Measurements from ENCODE around the gene PPP2R2C. TPM values are rescaled to one million over a fixed set of nuclear protein-coding genes. Genes with fewer than 3 reads are reported as not detected.

The PPP2R2C gene
- total RNA-seq, 1 experiment from 2014 or later: 0.17 TPM

DNA sequence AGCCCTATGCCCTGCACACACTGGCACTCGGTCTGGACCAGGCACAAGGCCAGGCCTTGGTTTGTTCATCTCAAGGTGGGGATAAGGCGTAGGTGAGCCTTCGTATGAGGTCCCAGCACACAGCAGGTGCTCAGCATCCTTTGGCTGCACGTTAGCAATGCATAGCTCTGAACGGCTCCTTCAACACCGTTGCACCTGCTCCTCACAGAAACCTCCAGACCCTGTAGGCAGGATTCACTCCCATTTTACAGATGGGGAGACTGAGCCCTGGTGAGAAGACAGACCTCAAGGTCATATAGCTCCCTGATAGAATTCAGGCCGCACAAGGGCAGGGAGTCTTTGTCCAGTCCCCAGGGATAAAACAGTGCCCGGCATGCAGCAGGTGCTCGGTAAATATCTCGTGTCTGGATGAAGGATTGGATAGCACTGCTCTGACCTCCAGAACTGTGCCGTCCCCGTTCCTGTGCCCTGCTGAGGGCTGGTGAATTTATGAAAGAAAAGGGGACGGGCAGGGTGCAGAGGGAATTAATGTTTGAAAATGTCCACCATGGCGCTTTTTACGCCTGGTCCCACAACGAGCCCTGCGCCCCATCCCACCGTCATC lies 2.4 kb downstream of the PPP2R2C start:
- no peak for DNase-seq (ENCODE audit: low read depth)

DNA sequence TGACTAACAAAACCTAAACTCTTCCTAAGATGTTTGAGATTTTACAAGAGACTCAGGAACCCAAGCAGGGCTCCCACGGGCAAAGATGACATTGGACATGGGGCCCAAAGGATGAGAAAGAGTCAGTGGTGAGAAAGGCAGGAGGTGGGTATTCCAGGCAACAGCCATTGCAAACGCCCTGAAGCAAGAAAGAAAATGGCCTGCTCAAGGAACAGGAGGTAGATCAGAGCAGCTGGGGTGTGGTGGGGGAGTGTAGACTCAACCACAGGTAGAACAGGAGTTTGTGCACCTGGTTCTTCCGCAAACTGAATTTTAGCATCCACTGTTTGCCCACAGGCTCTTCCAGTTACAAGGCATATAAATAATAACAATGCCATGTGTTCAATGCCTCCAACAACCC lies 3.3 kb downstream of the PPP2R2C start:
- DNase-seq (ENCODE audit: low read depth): no peak

DNA sequence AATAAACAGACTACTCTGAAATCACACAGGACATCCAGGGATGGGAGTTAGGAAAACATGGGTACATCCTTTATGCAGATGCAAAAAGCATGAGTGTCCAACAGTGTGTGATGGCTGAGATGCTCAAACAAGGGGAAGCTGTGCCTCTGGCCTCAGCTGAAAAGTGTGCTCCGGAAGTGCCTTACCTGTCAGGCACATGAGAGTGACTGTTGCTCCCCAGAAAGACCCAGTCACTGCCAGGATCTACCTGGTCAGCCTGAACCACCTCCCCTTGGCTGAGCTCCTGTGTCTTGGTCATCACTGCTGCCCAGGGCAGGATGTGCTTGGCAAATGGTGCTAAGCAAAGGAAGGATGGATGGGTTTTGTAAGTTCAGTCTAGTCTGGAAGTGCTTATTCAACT lies 4.0 kb downstream of the PPP2R2C start:
- no peak for DNase-seq (ENCODE audit: low read depth)

DNA sequence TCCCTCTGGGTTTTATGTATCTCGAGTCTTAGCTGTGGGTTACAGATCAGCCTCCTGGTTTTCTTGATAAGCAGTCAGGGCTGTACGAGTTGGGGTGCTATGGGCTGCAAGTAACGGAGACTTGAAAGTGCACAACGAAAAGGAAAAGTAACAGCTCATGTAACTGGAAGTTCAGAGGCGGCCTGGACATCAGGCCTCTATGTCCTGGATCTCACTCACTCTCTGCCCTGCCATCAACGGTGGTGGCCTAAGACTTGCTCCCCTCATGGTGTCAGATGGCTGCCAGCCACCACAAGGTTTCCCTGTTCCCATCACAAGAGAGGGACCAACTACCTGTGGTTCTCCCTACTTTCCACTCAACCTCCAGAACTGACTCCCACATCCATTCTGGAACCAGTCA lies 4.8 kb downstream of the PPP2R2C start:
- no peak for DNase-seq (ENCODE audit: low read depth)

DNA sequence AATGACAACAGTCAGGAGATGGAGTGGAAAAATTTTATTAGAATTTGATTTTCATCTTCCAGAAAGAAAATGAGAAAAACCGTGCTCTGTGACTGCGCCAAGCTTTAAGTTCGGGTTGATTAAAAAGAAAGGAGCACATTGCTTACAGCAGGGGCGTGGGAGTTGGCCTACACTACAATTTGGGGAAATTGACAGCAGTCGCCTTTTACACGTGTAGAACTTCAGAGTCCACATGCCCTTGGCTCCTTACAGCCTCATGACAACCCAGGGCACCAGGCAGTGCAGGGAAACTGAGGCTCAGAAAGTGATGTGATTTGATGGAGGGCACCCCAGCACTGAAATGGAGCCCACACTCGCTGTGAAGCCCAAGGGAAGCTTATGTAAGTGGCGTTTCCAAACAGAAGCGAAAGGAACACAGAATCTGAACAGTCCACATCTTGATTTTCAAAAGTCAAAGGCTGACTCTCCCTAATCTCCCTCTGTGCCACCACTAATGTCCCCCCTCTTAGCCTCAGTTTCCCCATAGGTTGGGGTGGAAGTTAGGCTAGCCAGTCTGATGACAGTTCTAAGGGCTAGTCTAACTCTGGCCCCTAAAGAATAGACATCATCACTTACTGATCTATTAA lies 5.5 kb downstream of the PPP2R2C start:
- DNase-seq (ENCODE audit: low read depth): no peak

DNA sequence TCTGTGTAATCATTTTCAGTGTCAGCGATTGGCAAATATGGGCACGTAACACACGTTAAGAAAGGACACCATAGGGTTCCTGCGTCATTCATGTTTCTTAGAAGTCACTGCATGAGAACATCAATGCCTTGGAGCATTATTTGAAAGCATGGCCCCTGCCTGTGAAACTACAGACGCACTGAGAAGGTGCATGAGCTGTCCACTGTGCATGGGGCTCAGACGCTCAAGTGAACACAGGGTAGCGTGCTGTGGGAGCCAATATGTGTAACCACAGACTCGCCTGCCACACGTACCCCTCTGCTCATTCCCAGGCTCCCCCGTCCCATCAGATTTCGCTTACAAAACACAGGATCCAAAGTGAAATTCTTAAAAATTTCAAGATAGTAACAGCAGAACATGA lies 6.5 kb downstream of the PPP2R2C start:
- DNase-seq (ENCODE audit: low read depth): no peak

DNA sequence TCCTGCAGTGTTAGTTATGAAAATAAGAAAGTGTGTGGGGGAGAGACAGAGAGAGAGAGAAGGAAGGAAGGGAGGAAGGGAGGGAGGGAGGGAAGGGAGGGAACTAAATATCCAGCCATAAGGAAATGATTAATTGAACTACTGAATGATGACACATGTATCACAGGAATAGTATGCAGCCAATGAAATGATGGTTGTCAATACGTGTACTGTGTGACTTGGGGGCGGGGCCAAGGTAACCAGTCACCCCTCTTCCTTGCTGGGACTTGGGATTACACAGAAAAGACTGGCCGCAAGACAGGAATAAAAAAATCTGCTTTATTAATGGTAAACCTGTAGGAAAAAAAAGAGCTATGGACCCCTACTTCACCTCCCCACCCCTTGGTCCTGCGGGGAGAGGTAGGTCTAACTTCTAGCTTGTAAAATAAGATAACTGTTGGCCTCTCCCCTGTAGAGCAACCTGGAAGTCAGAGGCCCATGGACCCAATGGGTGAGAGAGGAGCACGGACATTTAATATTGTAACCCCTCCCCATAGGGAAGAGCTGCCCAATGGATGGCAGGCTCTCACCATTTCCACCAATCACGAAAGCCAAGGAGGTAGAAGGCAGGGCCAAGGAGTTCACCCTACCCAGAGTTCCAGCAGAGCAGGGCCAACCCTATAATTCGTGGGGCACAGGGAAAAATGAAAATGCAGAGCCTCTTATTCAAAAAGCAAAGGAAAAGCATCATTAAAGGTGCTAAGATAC lies 7.4 kb downstream of the PPP2R2C start:
- DNase-seq (ENCODE audit: low read depth): no peak

DNA sequence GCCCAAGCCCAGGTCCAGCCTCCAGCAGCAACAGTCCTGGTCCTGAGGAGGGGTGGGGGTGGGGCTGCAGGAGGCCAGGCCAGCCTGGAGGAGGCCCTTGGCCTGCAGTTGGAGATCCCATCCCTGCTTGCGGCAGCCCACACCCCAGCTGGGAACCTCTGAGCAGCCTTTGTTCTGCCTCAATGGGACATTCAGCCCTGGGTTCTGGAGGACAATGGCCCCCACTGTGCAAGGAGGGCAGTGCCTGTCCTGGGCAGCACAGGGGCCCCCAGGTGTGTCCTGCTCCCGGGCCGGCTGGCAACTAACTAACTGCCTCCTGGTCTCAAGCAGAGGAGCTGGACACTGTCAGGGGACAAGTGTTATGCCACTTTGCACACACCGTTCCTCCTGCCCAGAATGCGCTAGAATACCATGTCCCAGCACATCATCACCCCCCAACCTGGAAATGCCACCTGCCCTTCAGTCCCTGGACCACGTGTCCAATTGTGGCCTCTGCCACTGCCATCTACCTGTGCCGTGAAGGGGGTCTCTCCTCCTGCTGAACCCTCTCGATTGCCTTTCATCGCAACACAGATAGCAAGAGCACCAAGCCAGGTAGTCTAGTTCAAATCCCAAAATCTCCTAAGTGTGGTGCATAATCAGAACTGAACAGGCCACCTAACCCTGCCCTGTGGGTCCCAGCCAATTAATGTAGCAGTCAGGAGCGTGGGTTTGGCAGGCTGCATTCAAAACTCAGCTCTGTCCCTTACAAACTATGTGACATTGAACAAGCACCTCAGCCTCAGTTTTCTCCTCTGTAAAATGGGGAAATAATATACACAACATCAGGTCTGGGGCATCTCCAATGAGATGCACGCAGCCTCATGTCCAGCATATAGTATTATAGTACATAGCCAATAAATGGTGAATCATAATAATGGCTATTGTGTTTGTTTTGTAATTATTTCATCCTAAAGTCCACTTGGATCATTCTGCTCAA lies 8.8 kb downstream of the PPP2R2C start:
- no peak for DNase-seq (ENCODE audit: low read depth)

DNA sequence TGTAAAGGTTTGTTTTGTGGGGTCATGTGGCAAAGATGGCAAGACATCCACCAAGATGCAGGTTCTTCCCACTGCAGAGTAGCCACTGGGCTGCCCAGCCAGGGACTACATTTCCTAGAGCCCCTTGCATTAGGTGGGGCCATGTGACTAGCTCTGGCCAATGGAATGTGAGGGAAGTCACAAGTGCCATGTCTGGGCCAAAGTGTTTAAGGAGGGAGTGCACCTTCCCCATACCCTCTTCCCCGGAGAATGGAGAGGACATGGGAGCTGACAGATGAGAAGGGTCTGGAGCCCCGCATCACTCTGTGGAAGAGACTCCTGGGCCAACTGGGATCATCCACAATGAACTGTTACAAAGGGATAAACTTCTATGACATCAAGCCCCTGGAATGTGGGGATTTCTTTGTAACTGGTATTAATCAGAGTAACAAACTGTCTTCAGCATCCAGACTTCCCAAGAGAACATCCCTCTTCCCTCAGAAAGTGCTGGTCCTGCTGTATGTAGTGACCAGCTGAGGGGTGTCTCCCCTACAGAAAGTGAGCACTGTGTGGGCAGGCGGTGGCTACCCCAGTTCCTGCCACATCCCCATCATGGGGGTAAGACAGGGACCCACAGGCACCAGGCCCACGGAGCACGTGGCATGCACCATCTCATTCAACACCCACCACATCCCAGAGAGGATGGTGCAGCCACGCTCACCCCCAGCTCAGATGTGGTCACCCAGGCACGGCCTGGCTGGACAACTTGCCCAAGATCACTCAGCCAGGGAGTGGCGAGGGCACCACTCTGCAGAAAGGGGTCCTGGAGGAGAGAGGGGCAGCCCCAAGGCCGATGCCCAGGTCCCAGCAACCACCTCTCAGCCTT lies 10.9 kb downstream of the PPP2R2C start:
- DNase-seq (ENCODE audit: low read depth): peak; percentile 30

DNA sequence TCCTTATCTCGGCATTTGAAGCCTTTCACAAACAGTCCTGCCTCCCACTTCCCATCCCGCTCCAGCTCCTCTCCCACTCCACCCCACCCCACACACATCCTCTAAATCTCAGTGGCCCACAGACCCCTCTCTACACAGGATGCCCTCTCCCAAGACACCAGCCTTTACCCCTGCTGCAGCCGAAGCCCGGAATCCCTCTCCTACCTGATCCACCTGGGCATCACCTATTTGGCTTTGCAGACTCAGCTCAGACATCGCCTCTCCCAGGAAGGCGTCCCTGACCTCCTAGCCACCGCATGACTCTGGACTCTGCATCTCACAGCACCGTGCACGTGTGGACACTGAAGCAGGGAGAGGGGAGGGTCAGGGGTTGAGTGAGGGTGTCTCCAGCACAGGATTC lies 11.5 kb downstream of the PPP2R2C start:
- no peak for DNase-seq (ENCODE audit: low read depth)

DNA sequence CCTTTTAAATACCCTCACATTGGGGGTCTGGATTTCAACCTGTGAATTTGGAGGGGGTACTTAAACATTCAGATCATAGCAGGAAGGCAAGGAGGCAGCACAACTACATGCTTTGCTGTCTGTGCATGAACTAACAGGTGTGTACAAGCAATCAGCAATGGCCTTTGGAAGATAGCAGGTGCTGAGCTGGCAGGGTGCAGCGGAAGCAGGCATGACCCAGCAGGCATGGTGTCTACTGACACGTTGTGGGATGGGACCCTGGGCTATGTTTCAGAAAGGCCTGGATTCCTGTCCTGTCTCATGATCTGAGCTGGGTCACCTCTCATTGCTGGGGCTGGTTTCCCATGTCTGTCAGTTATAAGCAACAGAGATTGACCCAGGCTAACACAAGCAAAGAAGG lies 13.9 kb downstream of the PPP2R2C start:
- no peak for DNase-seq (ENCODE audit: low read depth)

DNA sequence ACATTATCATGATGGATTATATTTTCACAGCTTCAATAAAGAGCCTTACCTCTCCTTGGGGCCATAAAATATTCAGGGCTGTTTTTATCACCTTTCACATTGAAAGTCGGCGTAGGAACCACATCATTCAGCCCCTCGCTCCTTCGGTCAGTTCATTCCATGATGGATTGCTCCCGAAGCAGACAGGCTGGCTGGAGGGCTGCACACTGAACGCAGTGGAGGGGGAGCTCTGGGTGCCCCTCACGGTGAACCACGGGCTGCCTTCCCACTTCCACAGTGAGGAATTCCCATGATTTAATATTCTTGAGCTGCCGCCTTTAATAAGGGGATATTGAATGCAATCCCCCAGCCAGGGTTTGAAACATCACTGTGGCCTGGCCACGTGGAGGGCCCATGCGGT lies 16.0 kb downstream of the PPP2R2C start:
- no peak for DNase-seq (ENCODE audit: low read depth)

DNA sequence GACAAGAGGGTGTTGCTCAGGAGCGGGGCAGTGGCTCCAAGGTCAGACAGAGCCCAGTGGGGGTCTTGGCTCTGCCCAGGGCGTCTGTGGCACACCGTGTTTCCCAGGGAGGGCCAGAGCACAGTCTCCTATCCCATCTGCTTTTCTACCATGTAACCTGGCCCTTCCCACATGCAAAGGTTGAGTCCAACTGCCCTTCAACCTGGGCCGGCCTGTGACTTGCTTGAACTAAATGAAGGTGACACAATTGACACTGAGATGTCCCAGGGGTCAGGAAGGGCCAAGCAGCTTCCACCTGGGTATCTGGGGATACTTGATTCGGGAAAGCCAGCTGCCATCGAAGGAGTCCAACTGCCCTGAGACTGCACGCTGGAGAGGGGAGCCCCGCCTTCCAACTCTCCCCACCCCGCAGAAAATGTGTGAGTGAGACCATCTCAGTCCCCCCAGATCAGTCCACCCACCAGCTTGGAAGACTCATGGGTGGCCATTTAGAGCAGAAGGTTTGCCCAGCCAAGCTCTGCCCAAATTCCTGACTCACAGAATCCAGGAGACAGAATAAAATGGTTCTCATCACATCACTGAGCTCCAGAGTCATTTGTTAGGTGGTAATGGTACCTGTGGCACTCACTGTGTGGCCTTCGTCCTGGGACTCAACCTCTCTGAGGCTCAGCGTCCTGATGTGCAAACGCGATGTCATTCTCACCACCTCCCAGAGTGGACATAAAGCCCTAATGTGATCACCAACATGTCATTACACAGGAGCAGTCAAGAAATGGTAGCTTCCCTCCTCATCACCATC lies 18.1 kb downstream of the PPP2R2C start:
- DNase-seq (ENCODE audit: low read depth): no peak

DNA sequence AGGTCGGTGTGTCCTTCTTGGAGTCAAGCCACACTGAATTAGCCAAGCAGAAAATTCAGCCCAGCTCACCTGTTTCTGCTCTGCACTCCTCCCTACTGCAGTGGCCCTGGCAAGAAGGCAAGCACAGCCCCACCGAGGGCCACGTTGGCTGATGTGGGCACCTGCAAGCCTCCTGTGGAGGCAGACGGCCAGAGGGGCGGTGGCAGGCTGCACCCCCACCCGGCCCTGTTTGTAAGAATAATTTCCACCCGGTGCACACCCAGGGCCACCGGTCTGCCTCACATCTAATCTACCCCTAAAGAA lies 18.8 kb downstream of the PPP2R2C start:
- DNase-seq (ENCODE audit: low read depth): no peak

DNA sequence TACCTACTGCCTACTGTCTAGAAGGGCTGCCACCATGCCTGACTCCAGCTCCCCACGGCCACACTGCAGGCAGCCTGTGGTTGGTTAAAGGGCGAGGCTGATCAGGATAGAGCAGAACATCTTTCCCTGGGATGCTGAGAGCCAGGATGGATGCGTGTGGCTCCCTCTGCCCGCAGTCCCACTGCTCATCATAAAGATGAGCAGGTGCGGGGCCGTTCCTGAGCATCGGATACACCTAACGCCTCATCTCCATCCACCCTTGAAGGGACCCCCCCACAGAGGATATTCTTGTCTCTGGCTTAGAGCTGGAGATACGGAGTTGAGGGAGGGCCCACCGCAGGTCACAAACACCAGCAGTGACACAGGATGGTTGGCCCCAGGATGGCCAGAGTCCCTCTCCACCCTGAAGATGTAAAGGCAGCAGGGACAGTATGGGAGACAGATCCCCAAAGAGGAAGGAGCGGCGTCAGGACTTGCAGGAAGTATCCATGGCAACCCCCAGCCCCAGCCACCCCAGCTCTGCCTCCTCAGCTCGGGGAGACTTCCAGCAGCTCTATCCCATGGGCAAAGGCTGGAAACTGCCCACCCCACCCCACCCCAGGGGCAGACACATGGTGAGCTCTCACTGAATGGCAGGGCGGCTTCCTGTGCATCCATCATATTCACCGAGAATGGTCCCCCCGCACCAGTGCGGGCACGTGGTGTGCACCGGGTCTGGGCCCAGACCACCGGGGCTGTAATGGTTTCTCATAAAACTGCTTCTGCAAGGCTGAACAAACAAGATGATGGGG lies 19.3 kb downstream of the PPP2R2C start:
- no peak for DNase-seq (ENCODE audit: low read depth)

DNA sequence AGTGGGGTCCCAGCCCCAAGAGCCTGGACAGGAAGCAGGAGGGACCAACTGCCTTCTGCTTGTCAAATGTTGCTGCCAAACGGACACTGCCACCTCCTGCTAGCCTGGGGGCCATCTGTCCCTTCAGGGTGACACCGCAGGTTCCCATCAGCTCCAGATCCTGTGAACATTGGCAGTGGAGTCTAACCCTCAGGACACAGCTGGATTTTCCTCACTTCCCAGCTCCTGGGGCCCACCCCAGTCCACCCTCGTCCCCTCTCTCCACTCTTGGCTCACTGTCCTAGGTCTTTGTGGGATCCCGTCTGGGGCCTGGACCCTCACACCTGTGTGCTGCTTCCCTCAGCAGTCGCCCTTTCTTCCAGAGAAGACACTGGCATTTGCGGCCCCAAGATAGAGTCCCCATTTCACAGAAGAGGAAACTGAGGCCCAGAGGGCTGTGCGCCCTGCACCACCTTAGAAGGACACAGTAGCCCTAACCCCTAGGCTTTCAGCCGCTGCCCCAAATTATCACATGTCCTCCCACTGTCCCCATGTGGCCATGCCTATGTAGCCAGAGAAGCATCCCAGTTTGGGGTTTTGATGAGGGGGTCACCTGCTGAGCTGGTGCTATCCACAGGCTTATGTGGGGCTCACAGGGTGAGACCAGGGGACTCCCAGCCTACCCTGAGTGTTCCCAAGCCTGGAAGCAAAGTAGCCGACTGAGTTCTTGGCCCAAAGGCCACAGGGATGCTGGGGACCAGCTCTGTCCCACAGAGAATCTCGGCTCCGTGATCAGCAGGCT lies 20.1 kb downstream of the PPP2R2C start:
- DNase-seq (ENCODE audit: low read depth): no peak

DNA sequence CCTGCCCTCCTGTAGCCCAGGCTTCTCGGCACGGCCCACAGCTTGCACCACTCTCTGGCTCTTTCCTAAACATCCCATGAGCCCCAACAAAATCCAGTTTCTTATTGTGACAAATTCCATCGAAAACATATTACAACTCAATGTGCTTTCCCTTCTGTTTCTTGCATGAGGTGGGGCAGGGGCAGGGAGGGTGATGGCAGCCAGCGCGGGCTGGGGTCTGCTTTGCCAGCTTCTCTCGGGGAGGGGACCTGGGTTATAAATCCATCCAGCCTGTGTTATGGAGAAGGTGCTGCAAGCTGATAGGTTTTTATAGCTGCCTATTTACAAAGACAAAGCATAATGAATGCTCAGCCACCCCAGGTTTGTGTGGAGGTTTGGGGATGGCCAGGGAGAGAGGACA lies 21.1 kb downstream of the PPP2R2C start:
- no peak for DNase-seq (ENCODE audit: low read depth)

DNA sequence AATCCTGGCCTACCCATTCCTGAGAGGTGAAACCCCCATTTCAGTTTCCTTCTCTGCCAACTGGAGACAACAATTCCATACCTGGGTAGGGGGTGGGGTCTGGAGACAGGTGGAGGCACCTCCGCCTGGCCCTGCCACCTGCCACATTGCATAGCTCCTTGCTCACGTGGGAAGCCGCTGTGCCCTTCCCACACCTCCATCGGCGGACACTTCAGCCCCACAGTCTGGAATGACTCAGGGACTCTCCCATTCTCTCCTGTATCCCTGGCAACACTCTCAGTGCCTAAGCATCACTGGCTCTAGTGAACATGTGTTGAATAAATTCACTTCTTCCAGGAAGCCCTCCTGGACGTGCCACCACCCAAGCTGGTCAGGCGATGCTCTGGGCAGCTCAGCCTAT lies 21.7 kb downstream of the PPP2R2C start:
- DNase-seq (ENCODE audit: low read depth): no peak
